Neuronal stem cell (in vitro differentiated cells): Measurements from ENCODE around the gene MRPL43.

ENCODE experiments used
- DNase-seq: peaks from one replicate; pipeline ENCODE4 v3.0.0-alpha.2; 2013; ENCODE audit warnings: low spot score
- H2AFZ ChIP-seq: one replicate; pipeline ENCODE4 v1.6.1; 2013; ENCODE audit warnings: mild to moderate bottlenecking, low read length, inconsistent platforms
- H2AK5ac ChIP-seq: 2 replicates; pipeline ENCODE4 v1.6.1; 2013; ENCODE audit warnings: low read depth, mild to moderate bottlenecking, inconsistent platforms, low read length, moderate library complexity, mixed read lengths
- H2BK120ac ChIP-seq: 2 replicates; pipeline ENCODE4 v1.6.1; 2013; ENCODE audit warnings: low read depth, mild to moderate bottlenecking, inconsistent platforms, low read length, moderate library complexity, mixed read lengths
- H2BK12ac ChIP-seq: one replicate; pipeline ENCODE4 v1.6.1; 2013; ENCODE audit warnings: low read length, inconsistent platforms
- H2BK15ac ChIP-seq: 2 replicates; pipeline ENCODE4 v1.6.1; 2013; ENCODE audit warnings: mild to moderate bottlenecking, low read length, inconsistent platforms, mixed read lengths
- H2BK5ac ChIP-seq: one replicate; pipeline ENCODE4 v1.6.1; 2013; ENCODE audit warnings: inconsistent platforms, mild to moderate bottlenecking, low read length, moderate library complexity
- H3K14ac ChIP-seq: one replicate; pipeline ENCODE4 v1.6.1; 2013; ENCODE audit warnings: low read length, inconsistent platforms
- H3K18ac ChIP-seq: 2 replicates; pipeline ENCODE4 v1.6.1; 2013; ENCODE audit warnings: low read length, inconsistent platforms
- H3K23ac ChIP-seq: 2 replicates; pipeline ENCODE4 v1.6.1; 2013; ENCODE audit warnings: low read depth, mild to moderate bottlenecking, mixed read lengths, low read length, inconsistent platforms; ENCODE audit not compliant: poor library complexity
- H3K27ac ChIP-seq: replicated peaks from 3 replicates; pipeline ENCODE4 v1.5.1; 2013; ENCODE audit warnings: low read length, inconsistent platforms
- H3K27me3 ChIP-seq, 3 experiments: 2 replicates each; pipeline ENCODE4 v1.6.1; 2013; ENCODE audit warnings: low read length in 3 of 3, mild to moderate bottlenecking in 2 of 3, inconsistent platforms in 1 of 3, low read depth in 1 of 3, mixed read lengths in 1 of 3, moderate library complexity in 1 of 3; ENCODE audit not compliant: control insufficient read depth in 3 of 3, insufficient read depth in 3 of 3
- H3K36me3 ChIP-seq, 2 donors: replicated peaks in 1 of 2; 2 replicates each; pipeline ENCODE4 v1.6.1; 2013; ENCODE audit warnings: low read length in 2 of 2; ENCODE audit not compliant: control insufficient read depth in 2 of 2, insufficient read depth in 2 of 2
- H3K4ac ChIP-seq: 2 replicates; pipeline ENCODE4 v1.6.1; 2013; ENCODE audit warnings: inconsistent platforms, mild to moderate bottlenecking, low read length, moderate library complexity
- H3K4me1 ChIP-seq, 2 donors: 1 replicate in 1 of 2; 2 replicates in 1 of 2; pipeline ENCODE4 v1.6.1; 2013; ENCODE audit warnings: low read length in 2 of 2, low read depth in 1 of 2; ENCODE audit not compliant: control insufficient read depth in 2 of 2, insufficient read depth in 1 of 2
- H3K4me2 ChIP-seq: one replicate; pipeline ENCODE4 v1.6.1; 2013; ENCODE audit warnings: mild to moderate bottlenecking, low read length, inconsistent platforms; ENCODE audit not compliant: insufficient read depth, poor library complexity, severe bottlenecking
- H3K4me3 ChIP-seq, 2 donors: 2 replicates each; pipeline ENCODE4 v1.5.1; 2013; ENCODE audit warnings: low read length in 2 of 2, mild to moderate bottlenecking in 2 of 2, inconsistent platforms in 1 of 2, moderate library complexity in 1 of 2
- H3K79me1 ChIP-seq: one replicate; pipeline ENCODE4 v1.6.1; 2013; ENCODE audit warnings: low read depth, mild to moderate bottlenecking, inconsistent platforms, low read length, moderate library complexity
- H3K9ac ChIP-seq: one replicate; pipeline ENCODE4 v1.6.1; 2013; ENCODE audit warnings: mild to moderate bottlenecking, low read depth, low read length, inconsistent platforms; ENCODE audit not compliant: poor library complexity
- H3K9me3 ChIP-seq, 2 donors: replicated peaks in 1 of 2; 2 replicates each; pipeline versions ENCODE3 to v1.6.1; 2013; ENCODE audit warnings: low read length in 2 of 2, mild to moderate bottlenecking in 2 of 2, inconsistent platforms in 1 of 2, low read depth in 1 of 2, mixed read lengths in 1 of 2, moderate library complexity in 1 of 2; ENCODE audit not compliant: control insufficient read depth in 2 of 2, insufficient read depth in 1 of 2
- H4K8ac ChIP-seq: one replicate; pipeline ENCODE4 v1.6.1; 2013; ENCODE audit warnings: low read depth, mild to moderate bottlenecking, inconsistent platforms, low read length, moderate library complexity
- H4K91ac ChIP-seq: one replicate; pipeline ENCODE4 v1.6.1; 2013; ENCODE audit warnings: low read length, low read depth, mild to moderate bottlenecking, inconsistent platforms; ENCODE audit not compliant: poor library complexity
- WGBS, 2 donors: extraction: QIAGEN DNeasy Blood & Tissue Kit; methylation state at CpG; one replicate each; pipeline ENCODE4 v1.1.7; 2013; ENCODE audit warnings: missing lambda C conversion rate in 2 of 2, mixed read lengths in 1 of 2; ENCODE audit not compliant: insufficient read length in 2 of 2, insufficient replicate concordance in 1 of 2; ENCODE audit errors: extremely low coverage in 2 of 2; 5-methylcytosine and 5-hydroxymethylcytosine counted together

Gene MRPL43

GRCh38 chr10:101014966-101015581, 27.8 kb upstream of the MRPL43 start:
- DNase-seq = no peak

DNA sequence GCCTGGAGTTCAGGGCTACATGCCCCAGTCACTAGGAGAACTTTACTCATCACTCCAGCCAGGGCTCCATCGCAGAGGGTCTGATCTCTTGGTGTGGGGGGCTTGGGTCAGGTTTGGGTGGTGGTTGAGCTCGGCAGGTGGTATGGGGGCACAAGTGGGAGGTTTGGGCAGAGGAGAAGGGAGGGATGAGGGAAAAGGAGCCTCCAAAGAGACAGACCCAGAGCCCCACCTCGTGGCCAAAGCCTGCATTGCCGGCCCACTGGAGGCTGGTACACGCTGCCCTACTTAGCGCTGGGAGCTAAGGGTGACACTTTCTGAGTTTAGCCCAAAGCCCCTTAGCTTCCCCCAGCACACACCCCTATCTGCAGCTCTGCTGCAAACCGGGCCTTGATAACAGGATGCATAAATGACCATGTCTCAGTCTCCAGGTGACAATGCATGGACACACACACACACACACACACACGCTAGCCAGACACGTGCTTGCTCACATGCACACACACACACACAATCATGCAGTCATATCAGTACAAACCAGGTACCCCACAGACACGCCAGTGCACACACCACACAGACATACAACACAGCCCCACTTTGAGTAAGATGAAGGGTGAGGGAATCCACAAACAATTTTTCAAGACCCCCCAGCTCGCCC, 27.1 kb upstream of the MRPL43 start:
- H3K4me3 ChIP-seq = no peak overlapping the region
- H2BK120ac ChIP-seq = no peak overlapping the region
- H4K91ac ChIP-seq = no peak overlapping the region
- no peak overlapping the region for H4K8ac ChIP-seq
- no peak overlapping the region for H3K27ac ChIP-seq
- DNase-seq = no peak
- peaks cover 9 to 14% of the 10 kb centered on the region in 2 donors for H3K4me1 ChIP-seq
- H2BK12ac ChIP-seq = peak overlapping the region; percentile 18
- peaks cover 2% of the 10 kb centered on the region for H3K79me1 ChIP-seq
- H3K36me3 ChIP-seq = no peaks in the 10 kb centered on the region
- peak overlapping the region; percentile 54 for H3K18ac ChIP-seq
- WGBS, 2 donors = no CpG with 5 or more reads among the region's 11 CpGs
- peaks cover 10 to 47% (median 33%) of the 10 kb centered on the region in 3 experiments for H3K27me3 ChIP-seq
- H3K9ac ChIP-seq = peak overlapping the region; percentile 55
- H2BK15ac ChIP-seq = no peak overlapping the region
- H3K9me3 ChIP-seq = peaks cover 0 to 2% of the 10 kb centered on the region in 2 donors
- peak overlapping the region; percentile 60 for H3K23ac ChIP-seq
- H2AK5ac ChIP-seq = peak overlapping the region; percentile 19
- H3K4me2 ChIP-seq = no peak overlapping the region
- no peak overlapping the region for H2BK5ac ChIP-seq
- H3K4ac ChIP-seq = no peak overlapping the region
- no peak overlapping the region for H3K14ac ChIP-seq
- H2AFZ ChIP-seq = no peak overlapping the region

More at GRCh38 chr10:101014966-101015581, 27.8 kb upstream of the MRPL43 start:
- Histone ChIP-seq H3K18ac (no peak overlapping the region), H2BK120ac (no peak overlapping the region), H3K9ac (no peak overlapping the region), H3K14ac (no peak overlapping the region), H4K91ac (no peak overlapping the region), H3K4me1 (peaks cover 9 to 14% of the 10 kb centered on the region in 2 donors), H3K79me1 (peaks cover 1% of the 10 kb centered on the region), H2AFZ (no peak overlapping the region), H3K27ac (no peak overlapping the region), H2BK15ac (no peak overlapping the region), H2BK5ac (no peak overlapping the region), H3K4me2 (no peak overlapping the region), H3K4me3 (no peak overlapping the region), H2BK12ac (no peak overlapping the region), H3K23ac (no peak overlapping the region), H3K9me3 (peaks cover 0 to 2% of the 10 kb centered on the region in 2 donors), H3K36me3 (no peaks in the 10 kb centered on the region), H4K8ac (no peak overlapping the region), H3K27me3 (peaks cover 10 to 48% (median 36%) of the 10 kb centered on the region in 3 experiments), H2AK5ac (no peak overlapping the region), H3K4ac (no peak overlapping the region)
- no CpG with 5 or more reads among the region's 7 CpGs for WGBS, 2 donors

DNA sequence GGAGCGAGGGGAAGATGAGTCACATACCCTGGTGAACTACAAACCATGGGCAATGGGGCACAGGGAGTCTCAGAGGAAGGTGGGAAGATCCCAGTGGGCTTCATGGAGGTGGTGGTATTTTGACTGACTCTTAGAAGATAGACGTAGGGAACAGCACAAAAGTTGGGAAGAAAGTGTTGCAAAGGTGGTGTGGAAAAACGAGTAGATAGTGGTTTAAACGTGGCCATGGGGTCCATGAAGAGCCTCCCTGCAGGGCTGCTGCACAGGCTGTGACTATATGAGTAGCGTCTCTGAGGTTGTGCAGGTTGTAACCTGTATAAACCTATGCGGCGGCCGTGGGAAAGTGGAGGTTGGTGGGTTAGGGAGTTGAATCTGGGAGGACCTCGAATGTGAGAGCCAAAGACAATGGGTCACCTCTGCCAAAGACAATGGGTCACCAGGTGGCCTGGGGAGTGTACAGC, 26.1 kb upstream of the MRPL43 start:
- no peak overlapping the region for H4K8ac ChIP-seq
- H3K79me1 ChIP-seq = peaks cover 2% of the 10 kb centered on the region
- H2BK12ac ChIP-seq = no peak overlapping the region
- peaks cover 0 to 2% of the 10 kb centered on the region in 2 donors for H3K36me3 ChIP-seq
- no peak overlapping the region for H3K9ac ChIP-seq
- peaks cover 5 to 38% (median 24%) of the 10 kb centered on the region in 3 experiments for H3K27me3 ChIP-seq
- H2AFZ ChIP-seq = no peak overlapping the region
- H3K23ac ChIP-seq = no peak overlapping the region
- H3K9me3 ChIP-seq = peaks cover 0 to 2% of the 10 kb centered on the region in 2 donors
- WGBS, 2 donors = no CpG with 5 or more reads among the region's 9 CpGs
- H3K4me1 ChIP-seq = peaks cover 9 to 20% of the 10 kb centered on the region in 2 donors
- no peak overlapping the region for H2BK15ac ChIP-seq
- no peak overlapping the region for H3K4me2 ChIP-seq
- H2AK5ac ChIP-seq = no peak overlapping the region
- H2BK5ac ChIP-seq = no peak overlapping the region
- no peak overlapping the region for H3K4me3 ChIP-seq
- no peak overlapping the region for H3K4ac ChIP-seq
- no peak overlapping the region for H2BK120ac ChIP-seq
- H4K91ac ChIP-seq = no peak overlapping the region
- H3K18ac ChIP-seq = peak overlapping the region; percentile 65
- no peak overlapping the region for H3K27ac ChIP-seq
- H3K14ac ChIP-seq = no peak overlapping the region
- no peak for DNase-seq
